ENCODE data around the gene ASTL. TPM values are rescaled to one million over a fixed set of nuclear protein-coding genes. Genes with fewer than 3 reads are reported as not detected.

ASTL gene
- polyA plus RNA-seq, 1 experiment, result not detected

DNA sequence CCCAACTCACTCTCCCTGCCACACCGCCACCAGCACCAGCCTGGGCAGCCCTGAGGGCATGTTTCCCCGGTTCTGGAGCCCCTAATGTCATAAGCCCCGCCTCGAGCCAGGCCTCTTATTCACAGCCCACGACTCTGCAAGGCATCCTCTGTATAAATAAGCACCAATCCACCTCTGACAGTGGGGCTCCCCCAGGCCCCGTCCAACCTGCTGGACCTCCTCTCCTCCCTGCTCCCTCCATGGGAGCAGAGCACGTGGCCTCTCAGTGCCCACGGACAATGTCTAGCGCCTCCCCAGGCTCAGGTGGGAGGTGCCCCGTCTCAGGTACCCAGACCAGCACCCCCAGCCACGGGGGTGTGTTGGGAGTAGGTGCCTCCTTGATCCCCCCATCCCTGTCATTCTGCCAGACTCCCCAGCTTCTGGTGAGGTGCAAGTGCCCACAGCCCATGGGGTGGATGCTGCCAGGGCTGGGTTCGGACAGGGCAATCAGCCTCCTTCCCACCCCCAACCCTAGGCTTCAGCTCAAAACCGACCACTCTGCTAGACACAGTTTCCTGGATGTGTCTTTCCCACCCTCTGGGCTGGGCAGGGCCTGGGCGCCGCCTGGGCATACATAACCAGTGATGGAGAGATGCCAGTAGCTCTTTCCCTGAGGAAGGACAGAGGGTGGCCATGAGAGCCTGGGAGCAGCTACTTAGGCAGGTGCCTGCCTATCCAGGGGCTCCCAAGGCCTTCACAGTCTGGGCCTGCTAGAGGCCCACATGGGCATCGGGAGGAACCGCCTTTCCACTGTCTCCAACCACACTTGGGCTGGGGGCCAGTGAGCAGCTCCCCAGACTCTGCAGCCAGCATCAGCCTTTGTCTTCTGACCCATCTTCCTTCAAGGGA, 20.4 kb downstream of the ASTL start:
- Histone ChIP-seq H3K4me3 (ENCODE audit: low read depth, low read length) (no peak overlapping the region), H3K36me3 (ENCODE audit: control insufficient read depth, insufficient read depth, low read length) (no peaks in the 10 kb centered on the region), H3K27me3 (ENCODE audit: control insufficient read depth, insufficient read depth, low read length) (peaks cover 47% of the 10 kb centered on the region)
- ChIA-PET POLR2A (no interaction called here), CTCF (interaction anchor here (0.6 to 4.3 kb wide), 28 partner anchors 8 to 193 kb away, joined by 3 to 31 read pairs (median 6); partner anchors contain the start of genes ANKRD36C and ASTL)
- TF ChIP-seq, protein P1, sequence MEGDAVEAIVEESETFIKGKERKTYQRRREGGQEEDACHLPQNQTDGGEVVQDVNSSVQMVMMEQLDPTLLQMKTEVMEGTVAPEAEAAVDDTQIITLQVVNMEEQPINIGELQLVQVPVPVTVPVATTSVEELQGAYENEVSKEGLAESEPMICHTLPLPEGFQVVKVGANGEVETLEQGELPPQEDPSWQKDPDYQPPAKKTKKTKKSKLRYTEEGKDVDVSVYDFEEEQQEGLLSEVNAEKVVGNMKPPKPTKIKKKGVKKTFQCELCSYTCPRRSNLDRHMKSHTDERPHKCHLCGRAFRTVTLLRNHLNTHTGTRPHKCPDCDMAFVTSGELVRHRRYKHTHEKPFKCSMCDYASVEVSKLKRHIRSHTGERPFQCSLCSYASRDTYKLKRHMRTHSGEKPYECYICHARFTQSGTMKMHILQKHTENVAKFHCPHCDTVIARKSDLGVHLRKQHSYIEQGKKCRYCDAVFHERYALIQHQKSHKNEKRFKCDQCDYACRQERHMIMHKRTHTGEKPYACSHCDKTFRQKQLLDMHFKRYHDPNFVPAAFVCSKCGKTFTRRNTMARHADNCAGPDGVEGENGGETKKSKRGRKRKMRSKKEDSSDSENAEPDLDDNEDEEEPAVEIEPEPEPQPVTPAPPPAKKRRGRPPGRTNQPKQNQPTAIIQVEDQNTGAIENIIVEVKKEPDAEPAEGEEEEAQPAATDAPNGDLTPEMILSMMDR (IDR thresholded peaks at IDR 0.05; ENCODE audit: insufficient read depth, low read depth, low read length), result no peak
- DNase-seq (ENCODE audit: low read depth), result no peak

- DNase-seq (ENCODE audit: low read depth), result no peak
- H3K36me3 ChIP-seq (ENCODE audit: control insufficient read depth, insufficient read depth, low read length), result no peaks in the 10 kb centered on the region
- POLR2A ChIA-PET, result no interaction called here
- CTCF ChIA-PET, result interaction anchor here (0.6 to 4.3 kb wide), 36 partner anchors 8 to 392 kb away, joined by 3 to 31 read pairs (median 5); partner anchors contain the start of genes ANKRD36C and ASTL
- TF ChIP-seq, protein P1 (IDR thresholded peaks at IDR 0.05; ENCODE audit: insufficient read depth, low read depth, low read length), result peak; percentile 50
- H3K27me3 ChIP-seq (ENCODE audit: control insufficient read depth, insufficient read depth, low read length), result peaks cover 45% of the 10 kb centered on the region
- H3K4me3 ChIP-seq (ENCODE audit: low read depth, low read length), result peak overlapping the region; percentile 20
Observed at GRCh38 chr2:96116879-96117533, 21.3 kb downstream of the ASTL start.

DNA sequence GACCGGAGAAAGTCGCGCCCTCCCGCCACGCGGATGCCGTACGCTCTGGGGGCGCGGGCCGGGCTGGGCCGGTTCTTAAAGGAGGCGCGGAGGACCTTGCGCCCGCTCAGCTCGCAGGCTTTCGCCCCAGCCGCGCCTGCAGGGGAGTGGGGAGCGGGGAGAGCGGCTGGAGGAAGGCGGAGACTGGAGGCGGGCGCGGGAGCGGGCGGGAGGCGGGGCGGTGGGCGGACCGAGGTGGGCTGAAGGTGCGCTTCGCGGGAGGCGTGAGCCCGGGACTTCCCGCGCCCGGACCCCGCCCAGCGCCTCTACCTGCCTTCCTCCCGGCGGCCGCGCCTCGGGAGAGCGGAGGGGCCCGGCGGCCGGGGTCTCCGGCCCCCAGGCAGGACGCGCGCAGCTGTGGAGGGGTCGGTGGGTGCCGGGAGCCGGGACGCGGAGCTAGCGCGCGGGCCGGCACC, 21.9 kb downstream of the ASTL start, which contains the start of gene ADRA2B:
ADRA2B (minus strand) TSS at position 148 of the 455 bp plus-strand sequence. CDS start 422 bp downstream, outside the sequence.
- DNase-seq (ENCODE audit: low read depth), result no peak
- TF ChIP-seq, protein P1 (IDR thresholded peaks at IDR 0.05; ENCODE audit: insufficient read depth, low read depth, low read length), result no peak
- CTCF ChIA-PET, result interaction anchor here (0.6 to 4.3 kb wide), 33 partner anchors 8 to 393 kb away, joined by 3 to 31 read pairs (median 6); partner anchors contain the start of genes ANKRD36C and ASTL
- no peaks in the 10 kb centered on the region for H3K36me3 ChIP-seq (ENCODE audit: control insufficient read depth, insufficient read depth, low read length)
- peak within 1 kb of the TSS; percentile 20 for H3K4me3 ChIP-seq (ENCODE audit: low read depth, low read length)
- peaks cover 40% of the 10 kb centered on the region for H3K27me3 ChIP-seq (ENCODE audit: control insufficient read depth, insufficient read depth, low read length)
- POLR2A ChIA-PET, result no interaction called here

DNA sequence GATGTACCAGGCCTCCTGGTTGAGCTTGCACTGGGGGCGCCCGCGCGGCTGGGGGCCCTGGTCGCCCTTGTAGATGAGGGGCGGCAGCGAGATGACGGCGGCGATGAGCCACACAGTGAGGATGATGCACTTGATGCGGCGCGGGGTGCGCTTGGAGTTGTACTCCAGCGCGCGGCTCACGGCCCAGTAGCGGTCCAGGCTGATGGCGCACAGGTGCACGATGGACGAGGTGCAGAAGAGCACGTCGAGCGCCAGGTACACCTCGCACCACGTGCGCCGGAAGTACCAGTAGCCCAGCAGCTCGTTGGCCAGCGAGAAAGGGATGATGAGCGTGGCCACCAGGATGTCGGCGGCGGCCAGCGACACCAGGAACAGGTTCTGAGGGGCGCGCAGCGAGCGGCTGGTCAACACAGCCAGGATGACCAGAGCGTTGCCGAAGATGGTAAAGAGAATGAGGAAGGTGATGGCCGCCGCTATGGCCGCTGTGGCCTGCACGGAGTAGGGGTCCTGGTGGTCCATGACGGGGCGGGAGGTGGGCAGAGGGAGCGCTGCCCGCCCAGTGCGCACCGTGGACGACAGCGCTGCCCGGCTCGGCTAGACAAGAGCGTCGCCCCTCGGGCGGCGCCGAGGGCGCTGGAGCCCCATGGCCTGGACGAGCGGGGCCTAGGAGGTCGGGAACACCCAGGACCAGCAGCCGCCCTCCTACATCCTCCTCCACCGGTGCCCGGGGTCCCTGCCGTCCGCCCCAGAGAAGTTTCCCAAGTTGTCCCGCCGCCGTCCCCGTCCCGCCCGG, 22.5 kb downstream of the ASTL start:
- ChIA-PET CTCF (interaction anchor here (1.0 to 4.3 kb wide), 16 partner anchors 8 to 393 kb away, joined by 3 to 31 read pairs (median 6); partner anchors contain the start of gene ANKRD36C), POLR2A (no interaction called here)
- Histone ChIP-seq H3K36me3 (ENCODE audit: control insufficient read depth, insufficient read depth, low read length) (no peaks in the 10 kb centered on the region), H3K27me3 (ENCODE audit: control insufficient read depth, insufficient read depth, low read length) (peaks cover 36% of the 10 kb centered on the region), H3K4me3 (ENCODE audit: low read depth, low read length) (peak overlapping the region; percentile 8; the same call in 1 of the 2 replicates)
- no peak for DNase-seq (ENCODE audit: low read depth)
- TF ChIP-seq, protein P1 (IDR thresholded peaks at IDR 0.05; ENCODE audit: insufficient read depth, low read depth, low read length), result no peak
